Left ventricle myocardium inferior (tissue), 1 donor: ENCODE data around the gene PHF1. TPM values are rescaled to one million over a fixed set of nuclear protein-coding genes. Genes with fewer than 3 reads are reported as not detected.
A peak's percentile ranks its signal among the peaks of the same experiment; 100 is the strongest.

Experiments used
- DNase-seq: peaks from one replicate; pipeline ENCODE4 v3.0.0-alpha.2; 2020
- H3K27ac ChIP-seq: fragments of 200-600 bp; replicated peaks from 2 replicates; pipeline ENCODE4 v1.8.0; 2021
- H3K27me3 ChIP-seq: fragments of 200-600 bp; 2 replicates; pipeline ENCODE4 v1.8.0; 2021; ENCODE audit warnings: low read depth
- H3K36me3 ChIP-seq: fragments of 200-600 bp; 2 replicates; pipeline ENCODE4 v1.8.0; 2021
- H3K4me1 ChIP-seq: fragments of 200-600 bp; 2 replicates; pipeline ENCODE4 v1.8.0; 2021
- H3K4me3 ChIP-seq: fragments of 200-600 bp; 2 replicates; pipeline ENCODE4 v1.8.0; 2021; ENCODE audit warnings: mild to moderate bottlenecking, moderate library complexity
- H3K9me3 ChIP-seq: fragments of 200-600 bp; replicated peaks from 2 replicates; pipeline ENCODE4 v1.8.0; 2021
- CTCF ChIP-seq: fragments of 200-600 bp; IDR thresholded peaks from 2 replicates; pipeline ENCODE4 v1.8.0; 2021; ENCODE audit warnings: antibody characterized with exemption, mild to moderate bottlenecking, borderline replicate concordance
- intact Hi-C: fragments of 100-400 bp; cut with micrococcal nuclease; formaldehyde crosslinking; loops from one replicate; pipeline ENCODE4 v1.11.0; 2022
- total RNA-seq: library from RNA; stranded (reverse); fragmentation: NEBNext Ultra II Directional; extraction: Animal tissue kit (Norgen Biotek cat#: 25700); gene quantifications from one replicate; pipeline ENCODE4 v1.2.1, GENCODE V29; 2021
- donor health status: DM: no; HTN: yes; CAD: no; lungs with severe emphysema.

The PHF1 gene
- total RNA-seq, 1 donor from 2014 or later, result 52.2 TPM

DNA sequence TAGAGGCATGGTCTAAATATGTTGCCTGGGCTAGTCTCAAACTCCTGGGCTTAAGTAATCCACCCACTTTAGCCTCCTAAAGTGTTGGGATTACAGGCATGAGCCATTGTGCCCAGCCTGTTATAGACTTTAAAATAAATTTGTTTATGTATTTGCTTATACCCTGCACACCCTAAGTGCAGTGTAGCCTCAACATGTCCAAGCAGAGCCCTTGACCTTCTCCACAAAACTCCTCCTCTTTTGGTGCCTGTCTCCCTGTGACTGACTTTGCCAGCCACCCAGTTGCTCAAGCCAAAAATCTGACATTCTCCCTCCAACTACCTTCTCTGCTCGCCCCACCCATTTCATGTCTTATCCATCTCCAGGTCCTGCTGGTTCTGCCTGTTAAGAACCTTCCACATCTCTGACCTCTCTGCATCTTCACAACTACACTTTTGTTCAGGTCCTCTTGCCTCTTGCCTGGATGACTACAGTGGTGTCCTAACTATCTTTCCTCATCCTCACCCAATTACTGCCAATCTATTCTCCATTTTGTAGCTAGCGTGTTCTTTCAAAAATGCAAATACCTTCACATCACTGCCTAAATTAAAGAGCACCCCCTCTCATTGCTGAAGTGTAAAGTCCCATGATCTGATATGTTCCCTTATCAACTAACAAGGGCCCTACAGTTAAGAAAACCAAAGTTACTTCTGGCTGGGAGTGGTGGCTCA lies 30.4 kb upstream of the PHF1 start:
- Histone ChIP-seq H3K4me3 (no peak overlapping the region), H3K27me3 (no peaks in the 10 kb centered on the region), H3K9me3 (no peaks in the 10 kb centered on the region), H3K27ac (no peak overlapping the region), H3K4me1 (peaks cover 10% of the 10 kb centered on the region), H3K36me3 (no peaks in the 10 kb centered on the region)
- TF ChIP-seq CTCF, result no peak
- DNase-seq, result no peak
- intact Hi-C loops, result no loop called here

DNA sequence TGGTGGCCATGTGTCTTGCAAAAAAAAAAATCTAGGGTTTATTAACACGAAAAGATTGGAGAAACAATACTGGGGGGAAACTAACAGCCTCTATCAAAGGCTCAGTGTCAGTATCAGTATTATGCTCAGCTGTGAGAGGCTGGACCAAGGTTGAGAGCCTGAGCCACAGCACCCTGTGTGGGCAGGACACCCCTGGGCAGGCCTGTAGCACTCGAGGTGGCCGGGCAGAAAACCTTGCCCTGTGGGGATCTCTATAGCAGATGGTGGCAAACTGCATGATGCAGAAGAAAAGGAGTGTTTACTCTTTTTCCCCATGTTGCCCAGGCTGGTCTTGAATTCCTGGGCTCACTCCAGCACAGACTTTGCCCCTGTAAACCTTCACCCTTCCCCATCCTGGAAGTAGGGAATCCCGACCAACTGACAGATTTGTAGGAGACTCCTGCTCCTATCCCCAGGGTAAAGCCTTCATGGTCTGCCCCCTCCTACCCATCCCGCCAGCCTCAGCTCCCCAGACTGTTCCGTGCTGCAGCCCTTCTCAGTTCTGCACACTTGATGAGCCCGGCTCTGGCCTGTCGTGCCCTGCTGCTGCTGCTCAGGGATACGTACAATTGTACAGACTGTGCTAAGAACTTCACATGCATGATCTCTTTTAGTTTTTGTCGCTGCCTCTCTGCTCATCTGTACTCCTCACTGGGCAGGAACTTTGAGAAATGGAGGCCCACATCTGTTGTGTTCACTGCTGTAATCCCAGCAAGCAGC lies 27.2 kb upstream of the PHF1 start:
- no peak overlapping the region for H3K27ac ChIP-seq
- no peak for DNase-seq
- intact Hi-C loops, result no loop called here
- H3K27me3 ChIP-seq, result no peaks in the 10 kb centered on the region
- no peaks in the 10 kb centered on the region for H3K36me3 ChIP-seq
- TF ChIP-seq CTCF, result no peak
- no peaks in the 10 kb centered on the region for H3K9me3 ChIP-seq
- H3K4me3 ChIP-seq, result no peak overlapping the region
- H3K4me1 ChIP-seq, result no peaks in the 10 kb centered on the region

DNA sequence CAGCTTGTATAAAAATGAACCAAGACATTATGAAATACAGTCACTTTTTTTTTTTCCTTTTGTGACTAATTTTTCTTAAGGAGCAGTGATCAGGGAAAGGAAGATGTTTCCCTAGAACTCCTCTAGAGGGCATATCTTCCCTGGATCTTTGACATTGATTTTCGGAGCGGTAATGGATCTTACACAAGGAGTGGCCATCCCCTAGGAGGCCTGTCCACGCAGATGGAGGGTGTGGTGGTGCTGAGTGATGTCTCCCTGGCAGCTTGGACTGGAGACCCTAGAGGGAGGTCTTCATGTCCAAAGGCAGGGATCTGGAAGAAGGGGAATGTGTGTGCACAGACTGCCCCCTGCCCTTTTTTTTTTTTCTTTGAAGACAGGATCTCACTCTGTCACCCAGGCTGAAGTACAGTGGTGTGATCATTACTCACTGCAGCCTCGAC lies 26.2 kb upstream of the PHF1 start:
- H3K27me3 ChIP-seq, result no peaks in the 10 kb centered on the region
- TF ChIP-seq CTCF, result peak; percentile 35
- DNase-seq, result no peak
- no peaks in the 10 kb centered on the region for H3K9me3 ChIP-seq
- no peak overlapping the region for H3K27ac ChIP-seq
- H3K36me3 ChIP-seq, result no peaks in the 10 kb centered on the region
- intact Hi-C loops, result no loop called here
- no peaks in the 10 kb centered on the region for H3K4me1 ChIP-seq
- no peak overlapping the region for H3K4me3 ChIP-seq

- intact Hi-C loops, result no loop called here
- no peak for DNase-seq
- no peaks in the 10 kb centered on the region for H3K27me3 ChIP-seq
- TF ChIP-seq CTCF, result no peak
- H3K9me3 ChIP-seq, result no peaks in the 10 kb centered on the region
- no peaks in the 10 kb centered on the region for H3K36me3 ChIP-seq
- no peak overlapping the region for H3K27ac ChIP-seq
- H3K4me1 ChIP-seq, result peaks cover 14% of the 10 kb centered on the region
- H3K4me3 ChIP-seq, result no peak overlapping the region
These were observed 20.6 kb upstream of the PHF1 start for GRCh38 chr6:33390173-33390572.

- Histone ChIP-seq H3K9me3 (no peaks in the 10 kb centered on the region), H3K36me3 (no peaks in the 10 kb centered on the region), H3K27me3 (no peaks in the 10 kb centered on the region), H3K27ac (peak overlapping the region; percentile 94), H3K4me1 (peaks cover 14% of the 10 kb centered on the region), H3K4me3 (peak overlapping the region; percentile 68)
- no peak for DNase-seq
- no peak for TF ChIP-seq CTCF
- intact Hi-C loops, result no loop called here
These were observed 20.0 kb upstream of the PHF1 start for GRCh38 chr6:33390767-33391277.
